MM.1S (cell line): ENCODE measurements around the gene CNR1.

ENCODE experiments used
- CTCF ChIP-seq: fragments of 300-600 bp; sonication (generic); IDR thresholded peaks from 2 replicates; pipeline ENCODE4 v1.5.1; 2016; ENCODE audit warnings: antibody characterized with exemption, low read length, mixed read lengths
- EZH2 ChIP-seq: fragments of 300-600 bp; sonication (generic); optimal IDR thresholded peaks from 2 replicates; pipeline ENCODE3; 2017; ENCODE audit warnings: low read depth, mild to moderate bottlenecking, antibody characterized with exemption, low read length, mixed read lengths
- EZH2phosphoT487 ChIP-seq: fragments of 300-600 bp; sonication (generic); IDR thresholded peaks from 2 replicates; pipeline ENCODE4 v1.6.1; 2018; ENCODE audit warnings: antibody characterized with exemption, low read length

GRCh38 chr6:88116276-88116675, 49.9 kb downstream of the CNR1 start:
- no peak for TF ChIP-seq CTCF
- no peak for TF ChIP-seq EZH2
- TF ChIP-seq EZH2phosphoT487 = no peak
